NCI-H2029 treated with DMSO at 0.1 percent for 48 hours (cell line): ENCODE results near the gene CAMTA1.
"Not testable (repeated sequence)": the region's sequence is repeated elsewhere in the genome, so short reads cannot be mapped to it uniquely, and the experiment has no call there.

Source experiments
- DNase-seq: peaks from one replicate; lab custom pipeline; 2025; lab: John Stamatoyannopoulos, UW

CAMTA1 gene

DNA sequence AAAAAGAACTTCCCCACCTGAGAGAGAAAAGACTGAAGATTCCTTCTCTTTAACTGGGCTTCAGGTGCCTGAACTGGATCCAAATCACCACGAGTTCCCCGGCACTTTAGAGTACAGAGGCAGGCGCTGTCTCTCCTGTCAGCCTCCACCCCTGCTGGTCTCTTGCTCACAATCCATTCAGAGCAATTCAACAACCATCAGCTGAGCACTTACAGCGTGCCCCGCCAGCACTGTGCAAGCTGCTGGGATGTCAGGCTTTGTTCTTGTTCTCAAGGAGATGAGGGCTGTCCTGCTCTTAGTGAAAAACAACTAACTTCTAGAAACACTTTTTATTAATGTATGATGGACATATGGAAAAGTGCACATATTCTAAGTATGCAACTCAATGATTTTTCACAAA, 917.1 kb downstream of the CAMTA1 start:
- DNase-seq, result no peak

DNA sequence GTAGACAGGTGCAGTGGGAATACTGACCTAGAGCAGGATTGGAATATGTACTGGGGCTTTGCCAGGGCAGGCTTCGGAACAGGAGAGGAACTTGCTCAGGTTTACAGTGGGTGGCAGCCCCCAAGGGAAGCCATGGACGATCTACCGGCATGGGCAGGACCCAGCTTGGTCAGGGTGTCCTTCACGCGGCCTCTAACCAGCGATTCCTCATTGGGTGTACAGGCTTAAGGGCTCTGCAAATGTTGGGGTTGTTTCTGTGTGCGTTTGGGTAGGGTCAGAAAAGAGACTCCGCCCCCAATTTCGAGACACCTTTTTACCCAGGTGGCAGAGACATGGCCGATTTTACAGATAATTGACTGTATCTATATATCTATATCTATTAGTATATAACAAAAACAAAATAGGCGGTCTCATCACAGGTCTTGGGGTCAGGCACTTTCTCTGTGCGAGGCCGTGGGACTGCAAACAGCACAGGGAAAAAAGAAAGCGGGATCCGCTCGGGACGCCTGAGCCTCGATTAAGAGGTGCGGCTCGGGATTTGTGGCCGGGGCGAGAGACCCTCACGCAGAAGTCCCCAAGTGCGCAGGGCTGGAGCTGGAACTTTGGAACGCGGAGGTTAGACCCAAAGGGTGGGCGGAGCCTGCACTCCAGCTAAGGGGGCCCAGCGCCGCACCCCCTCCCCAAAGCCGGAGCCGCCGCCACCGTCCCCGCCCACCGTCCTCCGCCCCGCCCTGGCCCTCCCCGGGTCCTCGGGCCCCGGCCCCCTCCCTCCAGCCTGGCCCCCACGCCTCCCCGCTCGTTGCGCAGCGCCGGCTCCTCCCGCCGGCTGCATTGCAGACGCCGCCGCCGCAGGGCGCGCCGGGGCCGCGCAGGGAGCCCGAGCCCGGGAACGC, 918.3 kb downstream of the CAMTA1 start:
- DNase-seq, result no peak

DNA sequence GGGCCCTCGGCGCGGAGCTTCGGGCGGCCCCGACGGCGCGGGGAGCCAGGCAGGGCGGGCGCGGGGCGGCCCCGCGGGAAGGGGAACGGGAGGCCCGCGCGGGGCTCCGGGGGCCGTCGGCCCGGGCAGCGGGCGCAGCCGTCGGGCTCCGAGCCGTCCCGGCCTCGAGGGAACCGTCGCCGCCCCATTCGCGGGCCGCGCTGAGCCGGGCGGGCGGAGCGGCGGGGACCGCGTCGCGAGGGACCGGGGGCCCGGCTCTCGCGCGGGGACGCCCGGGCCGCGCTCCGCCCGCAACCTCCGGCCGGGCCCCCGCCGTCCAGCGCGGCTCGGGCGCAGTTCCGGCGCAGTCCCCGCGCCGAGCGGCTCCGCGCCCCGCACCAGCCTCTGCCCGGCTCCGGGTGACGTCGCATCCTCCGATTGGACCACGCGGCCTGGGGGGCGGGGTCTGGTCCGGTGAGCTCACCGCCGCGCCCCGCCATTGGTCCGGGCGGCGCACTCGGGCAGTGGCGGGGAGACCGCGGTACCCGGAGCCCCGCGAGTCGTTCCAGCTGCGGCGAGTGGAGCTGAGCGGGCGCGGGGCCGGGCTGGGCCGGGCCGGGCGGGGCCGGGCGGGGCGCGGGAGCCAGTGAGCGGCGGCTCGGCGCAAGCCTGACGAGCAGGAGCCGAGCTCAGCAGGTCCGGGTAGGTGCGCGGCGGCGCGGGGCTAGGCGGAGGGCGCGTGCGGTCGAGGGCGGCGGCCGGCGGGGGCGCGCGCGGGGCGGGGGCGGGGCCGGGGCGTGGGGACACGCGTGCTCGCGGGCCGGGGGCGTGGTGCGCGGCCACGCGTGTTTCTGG, 919.2 kb downstream of the CAMTA1 start:
- DNase-seq, result peak; percentile 43

DNA sequence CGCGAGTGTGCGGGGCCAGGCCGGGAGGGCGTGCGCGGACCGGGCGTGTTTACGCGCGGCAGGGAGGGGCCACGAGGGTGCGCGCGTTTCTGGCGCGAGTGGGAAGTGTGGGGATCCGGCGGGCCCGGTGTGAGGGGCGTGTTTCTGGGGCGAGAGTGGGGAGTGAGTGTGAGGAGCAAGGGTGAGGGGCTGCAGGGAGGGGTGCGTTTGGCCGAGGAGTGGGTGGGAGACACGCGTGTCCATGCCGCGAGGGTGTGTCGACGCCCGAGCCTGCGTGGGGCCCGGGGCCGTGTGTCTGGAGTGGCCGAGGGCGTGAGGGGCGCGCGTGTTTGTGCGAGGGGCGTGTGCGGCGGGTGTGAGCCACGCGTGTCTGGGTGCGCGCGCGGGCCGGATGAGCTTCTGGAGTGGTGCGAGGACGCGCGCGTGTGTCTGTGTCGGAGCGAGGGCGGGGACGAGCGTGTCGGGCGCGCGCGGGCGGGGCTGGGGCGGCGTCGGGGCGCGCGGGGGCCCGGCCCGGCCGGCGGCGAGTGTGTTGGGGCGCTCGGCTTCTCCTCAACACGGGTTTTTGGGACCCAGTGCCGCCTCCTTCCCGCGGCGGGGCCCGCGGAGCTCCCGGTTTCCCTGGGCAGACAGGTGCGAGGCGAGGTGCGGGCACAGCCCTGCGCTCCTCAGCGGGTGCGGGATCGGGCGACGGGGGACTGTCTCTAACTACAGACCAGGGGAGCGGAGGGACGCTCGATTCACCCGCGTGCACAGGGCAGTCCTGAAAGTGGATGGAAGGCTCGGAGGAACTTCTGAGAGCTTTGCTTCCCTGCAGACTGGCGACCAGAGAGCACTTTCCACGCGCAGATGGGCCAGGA, 920.0 kb downstream of the CAMTA1 start:
- no peak for DNase-seq

DNA sequence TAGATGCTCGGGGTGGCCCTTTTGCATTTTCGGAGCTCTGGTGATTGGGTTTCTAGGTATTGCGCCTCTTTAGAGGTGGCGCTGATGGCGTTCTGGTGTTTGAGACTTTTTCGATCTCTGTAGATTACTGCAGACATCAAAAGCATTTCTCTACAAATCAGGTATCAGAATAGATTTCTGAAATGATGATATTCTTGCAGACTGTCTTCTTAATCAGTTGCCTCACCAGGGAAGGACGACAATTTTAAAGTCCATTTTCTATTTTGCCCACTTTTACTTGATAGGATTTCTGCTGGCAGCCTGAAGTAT, 920.6 kb downstream of the CAMTA1 start:
- no peak for DNase-seq

DNA sequence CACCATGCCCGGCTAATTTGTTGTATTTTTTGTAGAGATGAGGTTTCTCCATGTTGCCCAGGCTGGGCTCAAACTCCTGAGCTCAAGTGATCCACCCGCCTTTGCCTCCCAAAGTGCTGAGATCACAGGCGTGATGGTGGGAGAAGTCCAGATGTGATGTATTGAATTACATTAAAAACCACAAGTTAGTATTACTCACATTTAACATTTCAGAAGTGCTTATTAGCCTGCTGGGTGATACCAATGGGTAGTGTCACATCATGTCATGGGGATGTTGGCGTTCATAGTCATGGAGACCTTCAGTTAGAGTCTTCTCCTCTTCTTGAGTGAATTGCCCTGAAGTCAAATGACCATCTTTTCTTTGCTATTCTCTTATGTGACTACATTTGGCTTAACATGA, 922.3 kb downstream of the CAMTA1 start:
- DNase-seq, result no peak

DNA sequence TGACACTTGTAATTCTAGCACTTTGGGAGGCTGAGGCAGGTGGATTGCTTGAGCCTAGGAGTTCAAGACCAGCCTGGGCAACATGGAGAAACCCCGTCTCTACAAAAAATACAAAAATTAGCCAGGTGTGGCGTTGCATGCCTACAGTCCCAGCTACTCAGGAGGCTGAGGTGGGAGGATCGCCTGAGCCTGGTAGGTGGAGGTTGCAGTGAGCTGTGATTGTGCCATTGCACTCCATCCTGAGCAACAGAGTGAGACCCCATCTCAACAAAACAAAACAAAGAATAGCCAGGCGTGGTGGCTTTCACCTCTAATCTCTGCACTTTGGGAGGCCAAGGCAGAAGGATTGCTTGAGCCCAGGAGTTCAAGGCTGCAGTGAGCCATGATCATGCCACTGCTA, 922.8 kb downstream of the CAMTA1 start:
- not testable (repeated sequence) for DNase-seq

DNA sequence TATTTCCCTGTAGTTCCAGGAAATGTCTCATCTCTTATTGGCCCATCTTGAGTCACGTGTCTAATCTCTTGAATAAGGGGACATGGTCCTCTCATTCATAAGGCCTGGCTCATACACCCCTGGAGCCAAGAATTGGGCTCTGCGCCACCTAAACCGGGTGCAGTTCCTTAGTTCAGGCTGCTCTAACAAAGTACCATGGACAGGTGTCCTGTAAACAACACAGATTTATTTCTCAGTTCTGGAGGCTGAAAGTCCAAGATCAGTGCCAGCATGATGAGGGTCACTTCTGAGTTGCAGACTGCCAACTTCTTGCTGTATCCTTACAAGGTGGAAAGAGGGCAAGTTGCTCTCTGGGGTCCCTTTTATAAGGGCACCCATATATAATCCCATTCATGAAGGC, 925.6 kb downstream of the CAMTA1 start:
- DNase-seq, result no peak

DNA sequence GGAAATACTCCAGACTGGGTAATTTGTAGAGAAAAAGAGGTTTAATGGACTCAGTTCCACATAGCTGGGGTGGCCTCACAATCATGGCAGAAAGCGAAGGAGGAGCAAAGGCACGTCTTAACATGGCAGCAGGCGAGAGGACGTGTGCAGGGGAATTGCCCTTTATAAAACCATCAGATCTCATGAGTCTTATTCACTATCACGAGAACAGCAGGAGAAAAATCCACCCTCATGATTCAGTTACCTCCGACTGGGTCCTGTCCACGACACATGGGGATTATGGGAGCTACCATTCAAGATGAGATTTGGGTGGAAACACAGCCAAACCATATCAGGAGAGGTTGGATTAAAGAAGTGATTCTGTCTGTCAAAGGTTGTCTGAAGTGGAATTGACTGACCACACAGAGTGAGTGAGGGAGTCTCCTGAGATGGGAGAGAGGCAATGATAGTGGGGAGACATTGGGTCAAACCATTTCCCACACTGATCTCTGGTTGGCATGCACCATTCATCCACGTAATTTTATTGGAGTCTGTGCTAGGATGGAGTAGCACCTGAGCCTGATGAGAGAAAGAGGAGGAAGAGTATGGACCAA, 927.6 kb downstream of the CAMTA1 start:
- no peak for DNase-seq

DNA sequence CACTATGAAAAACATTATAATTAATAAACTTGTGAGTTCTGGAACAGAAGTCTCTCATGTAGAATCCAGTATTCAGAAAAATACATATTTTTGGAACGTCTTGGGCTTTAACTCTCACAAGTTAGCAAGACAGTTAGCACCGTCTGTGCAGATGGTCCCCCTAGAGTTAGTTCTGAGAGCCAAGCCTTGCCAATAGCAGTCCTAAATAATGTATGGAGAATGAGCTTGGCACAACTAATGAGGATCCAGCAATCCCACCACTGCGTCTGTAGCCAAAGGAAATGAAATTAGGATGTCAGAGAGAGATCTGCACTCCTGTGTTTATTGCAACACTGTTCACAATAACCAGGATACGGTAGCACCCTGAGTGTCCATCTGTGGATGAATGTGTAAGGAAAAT, 931.3 kb downstream of the CAMTA1 start:
- no peak for DNase-seq

DNA sequence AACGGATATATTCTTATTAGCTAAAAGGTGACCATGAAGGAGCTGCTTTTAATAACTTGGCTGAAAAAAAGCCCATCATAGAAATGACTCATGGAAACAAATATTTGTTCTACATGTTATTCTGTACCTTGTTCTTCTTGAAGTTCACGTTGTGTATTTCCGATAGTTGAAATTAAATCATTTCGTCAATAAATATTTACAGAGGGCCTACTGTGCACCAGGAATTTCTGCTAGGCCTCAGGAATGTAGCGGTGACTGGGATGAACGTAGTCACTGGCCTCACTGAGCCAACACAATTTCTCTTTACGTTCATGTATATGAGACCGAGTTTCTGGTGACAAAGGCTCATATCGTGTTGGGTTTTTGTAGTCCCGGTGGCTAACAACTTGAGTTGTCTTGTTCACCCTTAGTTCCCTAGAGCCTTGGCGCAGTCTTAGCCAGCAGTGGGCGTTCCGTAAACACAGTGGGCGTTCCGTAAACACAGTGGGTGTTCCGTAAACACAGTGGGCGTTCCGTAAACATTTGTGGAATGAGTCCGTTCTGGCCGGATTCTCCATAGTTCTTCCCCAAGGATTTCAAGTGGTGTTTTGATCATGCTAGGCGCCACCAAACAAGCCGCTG, 932.6 kb downstream of the CAMTA1 start:
- no peak for DNase-seq

DNA sequence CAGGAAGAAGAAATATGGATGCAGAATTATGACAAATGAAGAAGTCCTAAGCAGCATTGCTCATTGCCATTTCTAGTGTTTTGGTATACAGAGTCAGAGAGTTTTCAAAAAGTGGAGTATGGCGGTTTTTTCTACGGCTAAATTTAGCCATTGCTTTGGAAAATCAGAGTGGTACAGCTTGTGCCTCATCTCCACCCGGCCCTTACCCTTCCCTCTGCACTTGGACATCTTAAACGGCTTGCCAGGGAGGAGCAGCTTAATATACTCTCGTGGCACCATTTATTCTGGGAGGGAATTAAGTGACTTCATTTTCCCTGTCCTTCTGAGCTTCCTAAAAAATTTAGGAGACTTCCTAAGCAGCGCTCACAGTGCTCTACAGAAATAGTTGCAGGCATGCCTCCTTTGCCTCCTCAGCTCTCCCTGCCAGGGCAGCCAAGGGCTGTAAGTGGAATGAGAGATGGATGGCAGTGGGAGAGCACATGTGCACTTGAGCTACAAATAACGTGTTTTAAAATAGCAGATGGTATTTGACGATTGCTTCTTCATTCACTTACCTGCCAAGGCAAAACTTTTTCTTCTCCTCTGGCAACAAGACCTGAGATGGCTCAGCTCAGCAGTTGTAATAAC, 934.3 kb downstream of the CAMTA1 start:
- no peak for DNase-seq

DNA sequence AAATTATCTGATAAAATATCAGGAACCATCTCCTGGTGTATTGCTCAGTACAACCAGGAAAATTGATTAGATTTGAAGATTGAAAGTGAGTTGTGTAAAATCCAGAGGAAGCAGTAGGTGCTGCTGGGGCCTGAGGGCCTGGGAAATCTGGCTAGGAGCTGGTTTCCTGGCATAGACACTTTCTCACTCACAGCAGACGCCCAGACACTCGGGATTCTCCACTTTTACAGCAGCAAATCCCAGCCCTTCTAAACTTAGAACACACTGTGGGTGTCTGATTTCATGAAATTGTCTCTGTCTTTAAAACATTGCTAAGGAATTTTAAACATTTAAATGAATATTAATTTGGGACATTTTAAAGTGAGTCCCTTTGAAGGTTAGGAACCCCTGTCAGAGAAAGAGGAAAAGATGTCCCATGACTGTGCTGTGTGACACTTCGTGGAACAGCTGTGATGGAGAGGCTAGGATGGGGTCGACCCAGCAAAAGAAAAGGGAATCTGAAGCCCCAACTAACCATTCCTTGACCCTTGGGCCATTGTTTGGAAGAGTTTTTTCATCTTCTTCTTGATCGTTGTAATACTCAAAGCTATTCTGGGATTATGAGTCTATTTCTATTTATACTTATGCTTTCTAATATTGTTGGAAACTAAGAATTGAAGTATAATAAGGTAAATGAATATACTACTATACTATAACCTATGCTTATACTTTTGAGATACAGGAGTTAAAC, 936.9 kb downstream of the CAMTA1 start:
- no peak for DNase-seq

DNA sequence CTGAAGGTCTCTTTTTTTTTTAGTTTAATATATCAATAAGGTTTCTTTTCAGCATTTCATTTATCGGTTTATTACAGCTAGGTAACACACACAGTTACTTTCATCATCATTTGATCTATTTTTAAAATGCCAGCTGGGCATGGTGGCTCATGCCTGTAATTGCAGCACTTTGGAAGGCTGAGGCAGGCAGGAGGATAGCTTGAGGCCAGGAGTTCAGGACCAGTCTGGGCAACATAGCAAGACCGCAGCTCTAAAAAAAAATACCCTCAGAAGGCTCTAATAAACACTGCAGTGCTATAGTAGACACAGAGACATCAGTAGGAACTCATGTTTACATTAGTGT, 937.4 kb downstream of the CAMTA1 start:
- DNase-seq, result no peak

DNA sequence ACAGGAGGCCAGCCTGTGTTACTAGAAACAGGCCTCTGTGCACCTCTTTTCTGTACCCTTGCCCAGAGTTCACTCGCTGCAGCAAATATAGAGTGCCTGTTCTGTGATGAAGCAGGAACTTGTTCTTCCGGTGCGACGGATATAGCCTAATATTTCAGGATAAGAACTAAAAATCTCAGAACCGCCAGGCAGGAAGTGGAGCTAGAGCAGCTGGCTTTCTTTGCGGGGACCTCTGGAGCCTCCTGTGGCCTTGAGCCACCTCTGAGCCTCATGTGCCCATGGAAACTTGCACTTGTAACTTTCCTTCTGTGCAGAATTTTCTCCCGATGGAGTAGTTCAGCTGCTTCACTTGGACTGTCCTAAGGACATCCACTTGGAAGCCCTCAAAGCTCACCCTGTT, 941.4 kb downstream of the CAMTA1 start:
- no peak for DNase-seq

DNA sequence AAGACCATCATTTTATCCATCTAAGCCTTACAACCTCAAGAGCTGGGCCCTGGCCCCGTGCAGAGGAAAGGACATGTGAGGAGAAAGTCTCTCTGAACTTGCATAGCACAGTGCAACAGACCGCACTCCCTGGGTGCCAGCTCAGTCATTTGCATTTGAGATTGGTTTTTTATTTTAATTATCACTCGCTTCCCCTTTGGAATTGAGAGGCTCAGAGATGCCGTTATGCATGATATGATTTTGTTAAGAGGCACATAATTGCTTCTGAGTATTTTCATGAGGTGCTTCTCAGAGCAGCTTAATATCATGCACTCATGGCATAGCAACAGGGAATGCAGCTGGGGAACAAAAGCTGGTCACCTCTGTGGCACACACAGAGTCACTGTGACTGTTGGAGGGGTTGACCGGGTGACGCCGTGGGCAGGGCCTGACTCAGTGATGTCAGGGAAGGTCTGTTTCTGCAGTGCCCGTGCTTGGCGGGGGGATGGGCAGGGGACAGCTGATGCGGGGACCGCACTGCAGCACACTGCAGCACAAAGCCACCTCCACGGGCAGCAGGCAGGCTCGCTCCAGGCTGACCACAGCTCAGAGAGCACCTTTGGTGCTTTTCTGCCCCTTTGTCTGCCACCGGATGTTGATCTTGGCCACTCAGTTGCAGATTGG, 942.7 kb downstream of the CAMTA1 start:
- DNase-seq, result no peak

DNA sequence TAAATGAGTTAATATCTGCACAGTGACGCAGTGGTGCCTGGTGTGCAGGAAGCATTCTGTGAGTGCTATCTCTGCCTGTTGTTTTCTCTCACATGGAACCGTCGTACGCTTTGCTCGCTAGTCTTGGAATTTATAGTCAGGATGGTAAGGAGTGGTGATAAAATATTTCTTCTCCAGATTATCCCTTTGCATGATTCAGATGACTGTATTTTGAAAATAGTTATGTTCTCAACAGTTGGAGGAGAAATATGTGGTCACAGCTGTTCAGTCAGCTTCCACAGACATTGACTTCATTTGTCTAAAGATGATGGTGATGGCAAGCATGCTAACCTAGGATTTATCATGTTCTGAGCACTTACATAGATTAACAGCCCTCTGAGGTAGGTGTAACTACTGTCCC, 944.5 kb downstream of the CAMTA1 start:
- no peak for DNase-seq

DNA sequence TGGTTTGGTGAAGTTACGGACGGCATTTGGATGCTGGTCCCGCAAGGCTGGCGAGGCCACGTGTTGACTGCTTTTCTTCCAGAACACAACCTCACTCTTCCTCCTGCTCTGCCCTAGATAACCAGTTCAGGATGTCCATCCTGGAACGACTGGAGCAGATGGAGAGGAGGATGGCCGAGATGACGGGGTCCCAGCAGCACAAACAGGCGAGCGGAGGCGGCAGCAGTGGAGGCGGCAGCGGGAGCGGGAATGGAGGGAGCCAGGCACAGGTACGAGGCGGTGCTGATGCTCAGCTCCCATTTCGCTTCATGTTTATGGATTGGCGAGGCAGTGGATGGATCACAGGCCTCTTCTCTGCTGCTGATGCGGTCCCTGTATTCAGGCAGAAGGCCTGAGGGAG, 947.1 kb downstream of the CAMTA1 start:
- DNase-seq, result no peak

DNA sequence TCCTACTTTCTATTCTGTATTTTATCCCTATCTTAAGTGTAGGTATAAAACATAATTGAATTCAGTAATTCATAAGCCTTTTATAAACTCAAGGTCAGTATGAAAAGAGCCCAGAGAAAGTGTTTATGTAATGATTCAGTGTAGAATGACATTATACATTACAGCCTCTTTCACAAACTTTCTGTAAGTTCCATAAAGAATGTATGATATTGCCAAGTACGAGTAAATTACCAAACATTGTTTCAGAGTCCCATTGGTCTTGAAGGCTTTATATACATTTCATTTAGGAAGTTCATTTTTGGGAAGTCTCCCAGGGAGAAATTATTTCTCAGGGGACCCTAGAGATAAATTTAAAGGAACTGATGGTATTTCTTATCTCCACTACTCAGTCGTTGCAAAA, 948.0 kb downstream of the CAMTA1 start:
- no peak for DNase-seq

DNA sequence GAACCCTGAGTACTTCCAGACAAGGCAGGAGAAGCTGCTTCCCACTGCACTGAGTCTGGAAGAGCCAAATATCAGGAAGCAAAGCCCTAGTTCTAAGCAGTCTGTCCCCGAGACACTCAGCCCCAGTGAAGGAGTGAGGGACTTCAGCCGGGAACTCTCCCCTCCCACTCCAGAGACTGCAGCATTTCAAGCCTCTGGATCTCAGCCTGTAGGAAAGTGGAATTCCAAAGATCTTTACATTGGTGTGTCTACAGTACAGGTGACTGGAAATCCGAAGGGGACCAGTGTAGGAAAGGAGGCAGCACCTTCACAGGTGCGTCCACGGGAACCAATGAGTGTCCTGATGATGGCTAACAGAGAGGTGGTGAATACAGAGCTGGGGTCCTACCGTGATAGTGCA, 952.8 kb downstream of the CAMTA1 start:
- DNase-seq, result no peak
